Coronary artery (tissue), 2 donors: ENCODE results near the gene GPC6.
A peak's percentile ranks its signal among the peaks of the same experiment; 100 is the strongest.

Experiments
- DNase-seq: peaks from one replicate; pipeline ENCODE4 v3.0.0-alpha.2; 2017; ENCODE audit warnings: low spot score
- H3K27ac ChIP-seq, 2 donors: fragments of 200-600 bp; sonication (generic); one replicate each; pipeline ENCODE4 v1.5.1; 2016 to 2019
- H3K4me3 ChIP-seq: fragments of 200-600 bp; sonication (generic); 2 replicates; pipeline ENCODE4 v1.5.1; 2016; ENCODE audit warnings: mild to moderate bottlenecking, moderate library complexity
- TF ChIP-seq, protein P1 (sequence below): fragments of 200-600 bp; sonication (generic); IDR thresholded peaks from one replicate; pipeline ENCODE4 v1.5.1; 2019; ENCODE audit warnings: antibody characterized with exemption

GPC6 gene

DNA sequence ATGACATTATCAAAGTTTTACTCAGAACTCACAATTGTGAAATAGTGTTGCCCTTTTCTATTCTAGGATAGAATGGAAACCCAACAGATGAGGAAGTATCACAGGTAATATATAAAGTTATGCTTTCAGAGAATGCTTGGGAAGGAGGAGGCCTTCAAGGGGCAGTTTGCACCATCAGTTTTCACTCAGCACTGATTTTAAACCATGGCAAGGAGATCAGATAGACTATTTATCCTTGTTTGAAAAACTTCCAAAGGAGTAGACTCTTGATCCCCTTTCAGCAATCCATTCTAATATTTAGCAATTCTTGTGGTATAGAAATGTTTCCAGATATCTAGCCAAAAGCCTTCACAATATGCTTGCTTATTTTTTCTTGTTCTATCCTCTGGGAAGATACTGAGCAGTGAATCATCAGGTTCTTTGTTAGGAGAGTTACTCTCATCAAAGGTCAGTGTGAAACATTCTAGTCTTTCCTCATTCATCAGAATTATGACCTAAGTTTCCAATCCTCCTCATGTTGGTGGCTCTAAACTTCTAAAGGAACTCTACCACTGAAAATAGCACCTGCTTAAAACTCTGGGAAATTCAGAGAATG is 3.8 kb downstream of the GPC6 start:
- TF ChIP-seq, protein P1, sequence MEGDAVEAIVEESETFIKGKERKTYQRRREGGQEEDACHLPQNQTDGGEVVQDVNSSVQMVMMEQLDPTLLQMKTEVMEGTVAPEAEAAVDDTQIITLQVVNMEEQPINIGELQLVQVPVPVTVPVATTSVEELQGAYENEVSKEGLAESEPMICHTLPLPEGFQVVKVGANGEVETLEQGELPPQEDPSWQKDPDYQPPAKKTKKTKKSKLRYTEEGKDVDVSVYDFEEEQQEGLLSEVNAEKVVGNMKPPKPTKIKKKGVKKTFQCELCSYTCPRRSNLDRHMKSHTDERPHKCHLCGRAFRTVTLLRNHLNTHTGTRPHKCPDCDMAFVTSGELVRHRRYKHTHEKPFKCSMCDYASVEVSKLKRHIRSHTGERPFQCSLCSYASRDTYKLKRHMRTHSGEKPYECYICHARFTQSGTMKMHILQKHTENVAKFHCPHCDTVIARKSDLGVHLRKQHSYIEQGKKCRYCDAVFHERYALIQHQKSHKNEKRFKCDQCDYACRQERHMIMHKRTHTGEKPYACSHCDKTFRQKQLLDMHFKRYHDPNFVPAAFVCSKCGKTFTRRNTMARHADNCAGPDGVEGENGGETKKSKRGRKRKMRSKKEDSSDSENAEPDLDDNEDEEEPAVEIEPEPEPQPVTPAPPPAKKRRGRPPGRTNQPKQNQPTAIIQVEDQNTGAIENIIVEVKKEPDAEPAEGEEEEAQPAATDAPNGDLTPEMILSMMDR, result no peak
- DNase-seq, result no peak
- peak overlapping the region in 1 of 2 donors; percentile 65 for H3K27ac ChIP-seq
- H3K4me3 ChIP-seq, result peak overlapping the region; percentile 46

DNA sequence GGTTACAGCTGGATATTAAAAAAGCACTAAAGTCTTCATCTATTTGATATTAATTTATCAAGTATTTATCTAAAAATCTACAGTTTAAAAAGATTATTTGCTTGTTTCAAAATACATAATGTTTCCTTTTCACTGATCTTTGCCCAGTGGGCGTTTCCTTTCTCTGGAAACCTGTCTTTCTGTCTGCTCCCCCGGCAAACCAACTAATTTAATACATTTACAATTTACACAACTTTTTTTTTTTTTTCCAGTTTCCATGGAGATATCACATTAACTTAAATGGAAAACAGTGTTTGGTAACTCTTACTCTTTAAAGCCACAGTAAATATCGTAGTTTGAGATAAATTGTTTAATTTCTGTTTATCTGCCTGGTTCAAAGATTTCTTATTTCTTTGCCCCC is 5.3 kb downstream of the GPC6 start:
- TF ChIP-seq, protein P1, result no peak
- DNase-seq, result no peak
- H3K4me3 ChIP-seq, result no peak overlapping the region
- peak overlapping the region in 1 of 2 donors; percentile 8 for H3K27ac ChIP-seq

DNA sequence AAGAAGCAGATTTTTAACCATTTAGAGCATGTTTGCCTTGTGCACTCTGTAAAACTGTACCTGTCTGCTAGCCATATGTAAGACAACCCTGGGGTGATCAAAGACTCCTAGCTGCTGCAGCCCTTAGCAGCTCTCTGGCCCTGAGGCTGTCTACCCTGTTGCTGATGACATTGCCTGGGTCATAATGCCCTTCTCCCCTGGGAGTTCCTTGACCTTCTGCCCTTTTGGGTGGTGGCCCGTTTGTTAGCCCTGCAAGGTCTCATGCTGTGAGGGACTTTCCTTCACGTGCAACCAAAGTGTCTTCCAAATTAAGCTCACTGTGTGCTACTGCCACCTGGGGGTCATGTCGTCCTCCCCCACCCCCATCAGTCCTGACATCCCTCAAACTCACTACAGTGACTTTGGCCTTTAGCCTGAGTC is 7.4 kb downstream of the GPC6 start:
- Histone ChIP-seq H3K4me3 (no peak overlapping the region), H3K27ac (peak overlapping the region in 1 of 2 donors; percentile 3)
- TF ChIP-seq, protein P1, result no peak
- no peak for DNase-seq

DNA sequence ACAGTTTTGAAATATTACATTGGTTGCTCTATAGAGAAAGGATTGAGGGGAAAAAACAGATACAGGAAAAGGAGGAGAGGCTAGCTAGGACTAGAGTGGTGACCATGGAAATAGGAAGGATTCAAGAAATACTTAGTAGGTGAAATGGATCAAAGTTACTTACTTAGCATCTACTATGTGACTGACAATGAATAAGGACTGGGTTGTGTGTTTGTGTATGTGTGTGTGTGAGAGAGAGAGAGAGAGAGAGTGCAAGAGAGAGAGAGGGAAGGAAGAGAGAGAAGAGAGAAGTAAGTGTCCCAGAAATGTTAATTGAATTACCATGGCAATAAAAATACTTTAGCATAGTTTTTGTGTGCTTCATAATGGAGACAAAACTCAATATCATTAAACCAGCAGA is 7.9 kb downstream of the GPC6 start:
- no peak for DNase-seq
- TF ChIP-seq, protein P1, result no peak
- H3K4me3 ChIP-seq, result no peak overlapping the region
- H3K27ac ChIP-seq, result peak overlapping the region in 1 of 2 donors; percentile 3

DNA sequence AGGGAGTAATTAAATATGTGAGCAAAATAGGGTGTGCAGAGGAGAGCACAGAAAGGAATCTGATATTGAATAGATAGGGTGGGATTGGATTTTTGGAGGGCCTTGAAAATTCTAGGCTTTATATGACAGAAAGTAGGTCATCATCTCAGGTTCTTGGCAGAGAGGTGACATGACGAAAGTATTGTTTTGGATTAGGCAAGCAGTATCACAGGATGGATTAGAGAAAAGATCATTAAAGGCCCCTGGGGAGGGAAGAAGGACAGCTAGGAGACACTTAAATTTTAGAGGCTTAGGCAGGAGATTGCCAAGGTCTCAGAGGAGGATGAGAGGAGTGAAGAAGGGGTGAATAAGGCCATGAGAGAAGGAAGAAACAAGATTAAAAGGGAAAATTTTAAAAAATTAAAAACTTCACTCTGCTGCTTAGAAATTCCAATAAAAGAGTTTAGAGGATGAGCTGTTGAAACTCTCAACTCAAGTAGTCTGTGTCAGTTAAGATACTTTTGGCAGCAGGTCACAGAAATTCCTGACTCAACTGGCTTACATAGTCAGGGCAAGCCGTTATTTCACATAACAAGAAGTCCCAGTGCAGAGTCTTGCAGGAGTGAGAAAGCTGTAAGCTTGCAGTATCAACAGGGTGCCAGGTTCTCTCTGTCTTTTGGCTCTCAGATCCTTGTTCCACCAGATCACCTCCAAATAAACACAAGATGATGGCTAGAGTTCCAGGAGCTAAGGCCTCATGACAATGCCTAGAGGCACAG is 8.8 kb downstream of the GPC6 start:
- DNase-seq, result no peak
- TF ChIP-seq, protein P1, result no peak
- Histone ChIP-seq H3K27ac (peak overlapping the region in 1 of 2 donors; percentile 1), H3K4me3 (no peak overlapping the region)

DNA sequence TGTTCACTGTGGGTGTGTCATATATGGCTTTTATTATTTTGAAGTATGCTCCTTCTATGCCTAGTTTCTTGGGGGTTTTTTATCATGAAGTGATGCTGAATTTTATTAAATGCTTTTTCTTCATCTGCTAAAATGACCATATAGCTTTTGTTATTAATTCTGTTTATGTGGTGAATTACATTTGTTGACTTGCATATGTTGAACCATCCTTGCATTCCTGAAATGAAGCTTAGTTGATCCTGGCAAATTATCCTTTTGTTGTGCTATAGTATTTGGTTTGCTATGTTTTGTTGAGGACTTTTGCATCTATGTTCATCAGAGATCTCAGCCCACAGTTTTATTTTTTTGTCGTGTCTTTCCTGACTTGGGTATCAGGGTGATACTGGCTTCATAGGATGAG is 12.1 kb downstream of the GPC6 start:
- no peak overlapping the region for H3K4me3 ChIP-seq
- no peak for DNase-seq
- TF ChIP-seq, protein P1, result no peak
- H3K27ac ChIP-seq, result no peak overlapping the region
